LHCN-M2 (cell line): ENCODE measurements around the gene ETAA1. TPM values are rescaled to one million over a fixed set of nuclear protein-coding genes. Genes with fewer than 3 reads are reported as not detected.

Experiments
- DNase-seq: peaks from one replicate; pipeline ENCODE4 v3.0.0-alpha.2; 2012; ENCODE audit warnings: low read depth
- total RNA-seq: library from RNA; depleted of rRNA; stranded (reverse); fragments of >200 nt; gene quantifications from 2 replicates; pipeline ENCODE4 v1.2.3, GENCODE V29; 2014

The ETAA1 gene
- total RNA-seq, 1 experiment from 2014 or later, result 30.5 TPM

DNA sequence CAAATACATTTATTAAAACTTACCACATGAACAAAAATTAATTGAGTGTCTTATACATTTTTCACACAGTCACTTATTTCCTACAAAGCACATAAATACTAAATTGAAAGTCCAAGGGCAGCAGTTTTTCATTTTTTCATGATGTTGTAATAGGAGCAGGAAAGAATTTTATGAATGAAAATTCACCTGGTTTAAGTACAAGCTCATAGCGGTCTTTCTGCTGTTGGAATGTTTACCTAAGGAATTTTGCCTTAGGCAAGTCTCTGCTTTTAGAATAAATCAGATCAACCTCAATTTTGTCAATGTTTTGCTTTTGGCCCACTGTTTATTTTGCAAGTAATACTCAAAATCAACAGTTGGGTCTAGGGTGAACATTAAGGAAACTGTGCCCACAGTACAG lies 40.0 kb downstream of the ETAA1 start:
- no peak for DNase-seq

DNA sequence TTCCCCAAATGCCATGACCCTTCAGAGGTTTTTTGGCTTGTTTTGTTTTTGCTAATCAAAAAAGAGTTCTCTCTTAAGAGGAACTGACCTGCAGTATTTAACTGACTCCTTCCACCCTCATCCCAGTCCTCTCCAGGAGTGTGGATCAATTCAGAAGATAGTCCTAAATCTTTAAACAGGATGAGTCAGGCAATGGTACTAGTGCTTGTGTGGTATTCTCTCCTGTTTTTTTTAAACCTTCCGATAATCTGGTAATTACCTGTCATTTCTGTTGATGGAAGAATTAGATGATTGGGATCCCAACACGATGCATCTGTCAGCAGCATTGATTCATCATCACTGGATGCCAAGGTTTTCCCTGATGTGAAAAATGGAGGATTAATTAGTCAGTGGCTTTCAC lies 41.2 kb downstream of the ETAA1 start:
- no peak for DNase-seq

DNA sequence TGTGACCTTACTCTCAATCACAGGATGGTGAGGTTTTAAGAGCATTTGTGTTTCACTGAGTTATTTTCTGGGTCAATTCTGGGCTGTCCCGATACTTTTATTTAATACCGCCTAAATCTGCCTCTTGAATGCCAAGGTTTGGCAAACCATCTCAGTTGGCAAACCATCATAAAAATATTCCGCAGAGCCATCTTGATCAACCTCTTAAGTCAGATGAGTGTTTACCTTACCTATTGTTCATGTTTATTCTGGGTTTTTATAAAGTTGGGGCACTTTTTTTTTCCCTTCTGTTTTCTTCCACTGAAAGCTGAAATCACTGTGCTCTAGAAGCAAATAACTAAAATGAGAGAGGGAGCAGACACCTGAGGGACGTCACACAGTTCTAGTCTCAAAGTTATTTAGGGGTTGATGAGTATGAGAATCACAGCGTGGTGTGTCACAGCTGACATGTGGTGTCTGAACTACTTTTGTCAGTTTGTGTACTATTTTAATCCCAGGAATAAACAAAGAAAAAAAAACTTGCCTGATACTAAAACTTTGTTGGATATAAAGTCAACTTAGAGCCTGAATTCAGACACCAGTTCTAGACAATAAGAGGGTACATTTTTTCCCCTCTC lies 48.6 kb downstream of the ETAA1 start:
- peak; percentile 23 for DNase-seq

DNA sequence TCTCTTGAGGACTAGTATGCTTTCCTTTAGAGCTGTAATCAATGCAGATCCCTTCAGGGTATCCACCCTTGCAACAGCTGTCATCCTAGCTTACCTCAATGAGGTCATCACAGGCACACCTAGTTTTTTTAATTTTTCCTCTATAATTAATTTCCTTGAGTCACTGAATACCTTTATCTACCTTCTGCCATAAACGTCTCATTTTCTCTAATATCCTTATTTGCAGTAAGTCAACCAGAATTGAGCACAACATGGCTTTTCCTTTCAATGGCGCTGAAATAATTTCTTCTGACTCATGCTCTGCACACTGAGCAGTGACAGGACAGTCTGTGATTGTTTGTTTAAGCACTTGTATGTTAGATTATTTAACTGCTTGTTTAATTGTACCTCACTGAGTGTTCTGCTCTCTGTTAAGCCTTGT lies 49.4 kb downstream of the ETAA1 start:
- DNase-seq, result peak; percentile 48

DNA sequence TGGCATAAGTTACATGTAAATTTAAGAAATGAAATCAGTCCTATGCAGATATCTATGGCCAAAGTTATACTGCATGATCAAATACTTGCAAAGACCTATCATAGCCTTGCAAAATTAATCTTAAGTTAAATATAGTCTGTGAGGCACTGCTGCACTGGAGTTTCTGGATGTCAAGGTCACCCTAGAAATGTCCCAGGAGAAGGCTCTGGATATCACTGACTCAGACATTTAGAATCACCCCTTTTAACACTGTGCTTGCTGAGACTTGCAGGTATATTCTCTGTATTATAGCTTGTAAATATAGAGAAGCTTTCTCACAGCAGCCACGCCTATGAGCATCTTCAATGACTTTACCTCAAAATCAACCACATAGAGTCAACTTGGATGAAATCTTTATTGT lies 51.5 kb downstream of the ETAA1 start:
- DNase-seq, result no peak

DNA sequence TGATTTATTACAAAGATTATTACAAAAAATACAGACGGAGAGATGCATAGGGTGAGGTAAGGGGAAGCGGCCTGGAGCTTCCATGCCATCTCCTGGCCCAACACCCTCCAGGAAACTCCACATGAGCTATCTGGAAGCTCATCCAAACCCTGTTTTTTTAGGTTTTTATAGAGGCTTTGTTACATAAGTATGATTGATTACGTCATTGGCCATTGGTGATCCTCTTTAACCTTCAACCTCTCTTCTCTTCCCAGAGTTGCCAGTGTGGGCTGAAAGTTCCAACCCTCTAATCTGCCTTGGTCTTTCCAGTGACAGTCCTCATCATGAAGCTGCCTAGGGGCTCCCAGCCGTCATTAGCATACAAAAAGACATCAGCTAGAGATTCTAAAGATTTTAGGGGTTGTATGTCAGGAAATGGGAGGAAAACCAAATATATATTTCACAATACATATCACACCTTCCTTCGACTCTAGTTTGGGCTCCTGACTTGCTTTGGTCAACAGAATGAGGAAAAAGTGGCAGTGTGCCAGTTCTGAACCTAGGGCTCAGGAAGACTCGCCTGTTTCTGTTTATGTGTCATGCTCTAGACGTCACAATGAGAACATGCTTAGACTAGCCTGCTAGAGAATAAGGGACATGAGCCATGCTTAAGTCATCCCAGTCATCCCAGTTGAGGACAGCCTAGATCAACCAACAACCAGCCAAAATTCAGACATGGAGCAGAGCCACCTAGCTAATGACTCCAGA lies 54.1 kb downstream of the ETAA1 start:
- DNase-seq, result peak; percentile 85

DNA sequence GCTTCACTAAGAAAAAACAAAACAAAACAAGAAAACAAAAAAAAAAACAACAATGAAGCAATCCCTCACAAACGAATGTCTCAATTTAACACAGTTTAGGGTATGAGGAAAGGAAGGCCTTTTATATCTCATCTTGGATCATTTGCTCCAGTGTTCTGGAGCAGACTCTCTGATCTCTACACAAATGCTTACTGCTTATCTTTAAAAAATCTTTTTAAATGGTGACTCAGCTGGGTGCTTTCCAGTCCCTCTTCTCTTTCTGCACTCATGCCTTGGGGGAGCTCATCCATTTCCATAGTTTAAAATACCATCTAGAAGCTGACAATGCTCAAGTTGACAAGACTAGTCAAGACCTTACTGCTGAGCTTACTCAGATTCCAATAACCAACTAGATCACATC lies 56.2 kb downstream of the ETAA1 start:
- DNase-seq, result no peak

DNA sequence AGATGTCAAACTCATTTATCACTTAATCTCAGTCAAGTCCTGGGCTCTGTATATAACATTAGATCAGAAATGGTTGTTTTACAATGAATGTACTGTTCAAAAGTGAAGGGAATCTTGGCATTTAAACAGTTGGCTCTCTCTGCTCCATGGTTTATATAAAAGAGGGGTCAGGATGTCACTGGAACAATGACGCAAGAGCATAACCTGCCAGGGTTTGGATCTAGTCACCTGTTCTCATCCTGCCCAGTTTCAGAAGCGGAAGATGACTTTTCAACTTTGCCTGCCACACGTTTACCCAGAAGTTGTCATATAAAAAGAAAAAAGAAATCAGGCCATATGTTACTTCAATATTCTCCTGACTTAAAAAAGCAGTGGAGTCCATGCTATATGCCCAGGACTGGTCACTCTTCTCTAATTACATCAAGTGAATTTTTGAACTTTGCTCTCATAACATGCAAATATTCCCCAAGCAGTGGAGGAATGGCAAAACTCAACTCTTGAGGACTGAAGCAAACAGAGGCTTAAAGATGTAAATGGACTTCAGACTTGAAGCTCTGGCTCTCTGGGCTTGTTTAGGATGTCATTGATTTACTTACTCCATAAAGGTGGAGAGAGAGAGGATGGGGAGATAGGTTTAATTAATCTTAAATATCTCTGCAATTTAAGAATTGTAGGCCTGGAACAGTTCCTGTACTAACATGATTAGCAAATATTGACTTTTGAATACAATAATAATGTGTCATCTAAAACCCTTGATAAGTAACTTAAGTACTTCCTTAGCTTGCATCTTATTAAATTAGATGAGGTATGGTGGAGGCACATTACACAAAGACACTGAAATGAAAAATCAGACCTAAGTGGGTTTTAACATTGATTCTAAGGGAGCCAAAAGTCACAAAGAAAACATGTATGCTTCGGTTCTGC lies 58.3 kb downstream of the ETAA1 start:
- DNase-seq, result no peak

DNA sequence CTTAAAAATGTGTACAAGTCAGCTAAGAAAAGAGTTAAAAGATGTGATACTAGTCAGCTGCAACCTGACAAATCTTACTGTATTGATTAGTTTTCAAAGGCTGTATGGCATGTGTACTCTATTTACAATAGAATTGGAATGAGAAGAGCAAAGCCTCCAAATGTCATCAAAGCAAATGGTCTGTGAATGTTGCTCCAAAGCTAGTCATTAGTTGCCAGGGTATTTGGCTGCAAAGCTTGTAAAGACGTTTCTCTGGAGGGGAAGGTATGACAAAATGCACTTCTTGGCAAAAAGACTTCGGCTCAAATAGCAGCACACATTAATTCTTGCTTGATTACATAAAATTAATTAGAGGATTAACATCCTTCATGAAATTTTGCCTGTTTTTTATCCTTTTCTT lies 59.3 kb downstream of the ETAA1 start:
- DNase-seq, result no peak

DNA sequence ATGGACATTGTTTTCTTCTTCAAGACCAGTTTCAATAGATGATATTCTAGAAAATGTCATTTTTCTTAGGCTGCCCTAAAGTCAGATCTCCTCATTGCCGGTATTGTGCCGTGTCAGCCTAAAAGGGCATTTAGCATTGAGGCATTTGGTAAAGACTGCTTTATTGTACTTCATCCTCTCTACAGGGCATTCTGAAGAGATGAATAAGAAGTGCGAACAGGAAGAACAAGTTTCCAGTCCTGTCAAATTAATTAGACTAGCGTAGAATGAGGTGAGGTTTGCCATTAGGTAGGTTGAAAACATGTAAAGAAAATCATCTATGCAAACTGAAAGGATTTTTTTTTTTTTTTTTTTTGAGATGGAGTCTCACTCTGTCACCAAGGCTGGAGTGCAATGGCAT lies 60.6 kb downstream of the ETAA1 start:
- DNase-seq, result no peak

DNA sequence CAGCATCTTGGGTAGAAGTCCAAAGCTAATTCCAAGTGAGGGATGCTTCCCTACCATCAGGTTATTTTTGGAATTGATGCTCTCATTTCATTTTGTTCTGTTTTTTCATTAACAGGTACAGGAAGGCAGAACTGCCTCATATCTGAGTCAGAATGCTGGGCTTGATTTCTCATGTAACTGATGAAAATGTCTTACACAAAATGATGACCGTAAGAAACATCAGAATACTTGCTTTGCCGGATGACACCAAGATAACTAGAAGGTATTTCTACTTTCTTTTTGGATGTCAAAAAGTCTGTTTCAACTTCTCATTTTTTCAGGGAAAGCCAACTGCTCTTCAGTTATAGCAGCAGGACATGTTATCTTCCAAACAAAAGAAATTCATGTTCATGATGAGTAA lies 62.6 kb downstream of the ETAA1 start:
- no peak for DNase-seq
